ENCODE measurements around the gene CRY1.

Gene CRY1

GRCh38 chr12:107099917-107100316 is 6.6 kb upstream of the CRY1 start:
- Histone ChIP-seq H3K36me3 (ENCODE audit: control insufficient read depth, insufficient read depth, low read length) (no peaks in the 10 kb centered on the region), H3K79me2 (no peaks in the 10 kb centered on the region), H2AFZ (no peak overlapping the region), H3K27me3 (ENCODE audit: control insufficient read depth, insufficient read depth, low read length) (no peaks in the 10 kb centered on the region), H3K9me3 (ENCODE audit: control insufficient read depth, low read length) (no peaks in the 10 kb centered on the region), H3K27ac (no peak overlapping the region), H3K4me1 (no peaks in the 10 kb centered on the region), H3K4me3 (ENCODE audit: low read depth, low read length) (no peak overlapping the region), H3K4me2 (ENCODE audit: low read length) (no peak overlapping the region), H3K9ac (no peak overlapping the region)
- no peak for TF ChIP-seq CTCF (IDR thresholded peaks at IDR 0.05)

- no peaks in the 10 kb centered on the region for H3K9me3 ChIP-seq (ENCODE audit: control insufficient read depth, low read length)
- H2AFZ ChIP-seq, result no peak overlapping the region
- no peak for TF ChIP-seq CTCF (IDR thresholded peaks at IDR 0.05)
- H3K79me2 ChIP-seq, result no peaks in the 10 kb centered on the region
- H3K4me2 ChIP-seq (ENCODE audit: low read length), result no peak overlapping the region
- H3K27me3 ChIP-seq (ENCODE audit: control insufficient read depth, insufficient read depth, low read length), result no peaks in the 10 kb centered on the region
- H3K4me1 ChIP-seq, result peaks cover 12% of the 10 kb centered on the region
- H3K36me3 ChIP-seq (ENCODE audit: control insufficient read depth, insufficient read depth, low read length), result no peaks in the 10 kb centered on the region
- H3K27ac ChIP-seq, result no peak overlapping the region
- no peak overlapping the region for H3K9ac ChIP-seq
- no peak overlapping the region for H3K4me3 ChIP-seq (ENCODE audit: low read depth, low read length)
Observed at GRCh38 chr12:107096571-107096970, 3.2 kb upstream of the CRY1 start.

- H3K79me2 ChIP-seq, result no peaks in the 10 kb centered on the region
- TF ChIP-seq CTCF (IDR thresholded peaks at IDR 0.05), result no peak
- peak overlapping the region; percentile 98 for H2AFZ ChIP-seq
Observed at GRCh38 chr12:107094183-107094448, 767 bp upstream of the CRY1 start.

GRCh38 chr12:107092669-107093416 is 506 bp downstream of the CRY1 start:
- peaks cover 3% of the 10 kb centered on the region for H3K79me2 ChIP-seq
- no peak overlapping the region for H3K9ac ChIP-seq
- peaks cover 14% of the 10 kb centered on the region for H3K4me1 ChIP-seq
- H3K9me3 ChIP-seq (ENCODE audit: control insufficient read depth, low read length), result no peaks in the 10 kb centered on the region
- no peaks in the 10 kb centered on the region for H3K27me3 ChIP-seq (ENCODE audit: control insufficient read depth, insufficient read depth, low read length)
- peak overlapping the region; percentile 81 for H3K27ac ChIP-seq
- no peak for TF ChIP-seq CTCF (IDR thresholded peaks at IDR 0.05)
- H3K4me2 ChIP-seq (ENCODE audit: low read length), result peak overlapping the region; percentile 100
- peak overlapping the region; percentile 98 for H2AFZ ChIP-seq
- H3K4me3 ChIP-seq (ENCODE audit: low read depth, low read length), result peak overlapping the region; percentile 98
- H3K36me3 ChIP-seq (ENCODE audit: control insufficient read depth, insufficient read depth, low read length), result no peaks in the 10 kb centered on the region

More at GRCh38 chr12:107094183-107094448, 767 bp upstream of the CRY1 start:
- Histone ChIP-seq H3K4me2 (ENCODE audit: low read length) (peak overlapping the region; percentile 100), H3K27me3 (ENCODE audit: control insufficient read depth, insufficient read depth, low read length) (no peaks in the 10 kb centered on the region), H3K4me3 (ENCODE audit: low read depth, low read length) (peak overlapping the region; percentile 98), H3K27ac (peak overlapping the region; percentile 81), H3K4me1 (peaks cover 14% of the 10 kb centered on the region), H3K9ac (no peak overlapping the region), H3K9me3 (ENCODE audit: control insufficient read depth, low read length) (no peaks in the 10 kb centered on the region), H3K36me3 (ENCODE audit: control insufficient read depth, insufficient read depth, low read length) (no peaks in the 10 kb centered on the region)
